ENCODE measurements around the gene GALNT3. TPM values are rescaled to one million over a fixed set of nuclear protein-coding genes. Genes with fewer than 3 reads are reported as not detected.
A peak's percentile ranks its signal among the peaks of the same experiment; 100 is the strongest.

The GALNT3 gene
- total RNA-seq, 1 donor from 2014 or later: 6.1 TPM

DNA sequence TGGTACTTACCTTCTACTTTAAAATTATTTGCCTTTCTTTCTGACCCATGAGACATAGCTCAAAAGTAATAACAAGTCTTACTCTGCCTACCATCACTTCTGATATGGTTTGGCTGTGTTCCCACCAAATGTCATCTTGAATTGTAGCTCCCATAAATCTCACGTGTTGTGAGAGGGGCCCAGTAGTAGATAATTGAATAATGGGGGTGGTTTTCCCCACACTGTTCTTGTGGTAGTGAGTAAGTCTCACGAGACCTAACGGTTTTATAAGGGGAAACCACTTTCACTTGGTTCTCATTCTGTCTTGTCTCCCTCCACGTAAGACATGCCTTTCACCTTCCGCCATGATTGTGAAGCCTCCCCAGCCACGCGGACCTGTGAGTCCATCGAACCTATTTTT, 47.5 kb downstream of the GALNT3 start:
- H3K27ac Mint-ChIP-seq: no peak overlapping the region
- no peak for DNase-seq
- no peaks in the 10 kb centered on the region for H3K27me3 Mint-ChIP-seq
- H3K4me3 Mint-ChIP-seq: no peak overlapping the region
- H3K4me1 Mint-ChIP-seq: peaks cover 3% of the 10 kb centered on the region
- intact Hi-C loops (cut with micrococcal nuclease): no loop called here
- peaks cover 9% of the 10 kb centered on the region for H3K36me3 Mint-ChIP-seq (ENCODE audit: low read depth)
- H3K9me3 Mint-ChIP-seq: no peaks in the 10 kb centered on the region

GRCh38 chr2:165745916-165746315, 48.1 kb downstream of the GALNT3 start:
- Mint-ChIP-seq H3K36me3 (ENCODE audit: low read depth) (peaks cover 9% of the 10 kb centered on the region), H3K4me3 (no peak overlapping the region), H3K27ac (no peak overlapping the region), H3K9me3 (no peaks in the 10 kb centered on the region), H3K27me3 (no peaks in the 10 kb centered on the region), H3K4me1 (peaks cover 3% of the 10 kb centered on the region)
- DNase-seq: no peak
- intact Hi-C loops (cut with micrococcal nuclease): no loop called here

GRCh38 chr2:165743442-165743841, 50.6 kb downstream of the GALNT3 start:
- intact Hi-C loops (cut with micrococcal nuclease): no loop called here
- peaks cover 3% of the 10 kb centered on the region for H3K4me1 Mint-ChIP-seq
- H3K36me3 Mint-ChIP-seq (ENCODE audit: low read depth): peaks cover 5% of the 10 kb centered on the region
- peaks cover 4% of the 10 kb centered on the region for H3K9me3 Mint-ChIP-seq
- no peak overlapping the region for H3K4me3 Mint-ChIP-seq
- DNase-seq: no peak
- H3K27me3 Mint-ChIP-seq: no peaks in the 10 kb centered on the region
- H3K27ac Mint-ChIP-seq: no peak overlapping the region

- Mint-ChIP-seq H3K4me3 (no peak overlapping the region), H3K36me3 (ENCODE audit: low read depth) (no peaks in the 10 kb centered on the region), H3K27ac (no peak overlapping the region), H3K27me3 (peaks cover 6% of the 10 kb centered on the region), H3K4me1 (peaks cover 1% of the 10 kb centered on the region), H3K9me3 (no peaks in the 10 kb centered on the region)
- intact Hi-C loops (cut with micrococcal nuclease): no loop called here
- no peak for DNase-seq
Observed at GRCh38 chr2:165725421-165725820, 68.6 kb downstream of the GALNT3 start.

DNA sequence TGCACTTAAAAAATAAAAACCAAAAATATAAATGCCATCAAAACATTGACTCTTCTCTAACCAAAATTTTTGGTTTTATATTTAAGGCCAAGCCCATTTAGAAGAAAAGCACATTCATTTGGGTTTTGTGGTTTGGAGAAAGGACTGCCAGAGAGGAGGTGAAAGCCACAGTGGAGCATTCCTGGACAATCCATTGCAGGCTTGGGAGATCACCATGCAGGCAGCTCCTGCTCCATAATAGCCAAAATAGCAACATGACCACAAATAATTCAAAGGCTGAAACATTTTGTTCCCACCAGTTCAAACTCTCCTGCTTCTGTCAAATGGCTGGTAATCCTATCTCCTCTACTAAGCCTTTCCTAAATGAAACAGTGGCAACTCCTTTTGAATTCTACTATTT, 73.5 kb downstream of the GALNT3 start:
- Mint-ChIP-seq H3K4me3 (no peak overlapping the region), H3K4me1 (peaks cover 1% of the 10 kb centered on the region), H3K36me3 (ENCODE audit: low read depth) (no peaks in the 10 kb centered on the region), H3K27ac (no peak overlapping the region), H3K9me3 (no peaks in the 10 kb centered on the region), H3K27me3 (peaks cover 9% of the 10 kb centered on the region)
- intact Hi-C loops (cut with micrococcal nuclease): no loop called here
- DNase-seq: no peak

- H3K4me1 Mint-ChIP-seq: no peaks in the 10 kb centered on the region
- H3K9me3 Mint-ChIP-seq: no peaks in the 10 kb centered on the region
- peaks cover 8% of the 10 kb centered on the region for H3K27me3 Mint-ChIP-seq
- no peaks in the 10 kb centered on the region for H3K36me3 Mint-ChIP-seq (ENCODE audit: low read depth)
- intact Hi-C loops (cut with micrococcal nuclease): no loop called here
- DNase-seq: no peak
- no peak overlapping the region for H3K4me3 Mint-ChIP-seq
- no peak overlapping the region for H3K27ac Mint-ChIP-seq
Observed at GRCh38 chr2:165718610-165719210, 75.3 kb downstream of the GALNT3 start.

DNA sequence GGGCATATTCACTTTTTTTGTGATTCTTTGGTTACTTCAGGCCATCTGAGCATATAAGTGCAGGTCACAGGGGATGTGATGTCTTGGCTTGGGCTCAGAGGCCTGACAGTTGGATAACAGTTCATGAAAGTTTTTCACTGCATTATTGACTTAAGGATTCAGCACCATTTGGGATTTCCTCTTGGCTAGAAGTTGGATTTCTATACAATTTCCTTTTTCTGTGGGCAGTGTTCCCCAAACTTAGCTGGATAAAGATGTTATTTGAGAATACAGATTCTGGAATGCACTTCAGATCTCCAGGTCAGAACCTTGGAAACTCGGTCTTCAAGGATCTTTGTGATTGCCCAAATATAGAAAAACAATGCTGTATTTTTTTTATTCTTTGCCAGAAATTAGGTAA, 78.0 kb downstream of the GALNT3 start:
- Mint-ChIP-seq H3K9me3 (no peaks in the 10 kb centered on the region), H3K27ac (no peak overlapping the region), H3K4me3 (no peak overlapping the region), H3K36me3 (ENCODE audit: low read depth) (no peaks in the 10 kb centered on the region), H3K27me3 (peaks cover 5% of the 10 kb centered on the region), H3K4me1 (no peaks in the 10 kb centered on the region)
- DNase-seq: no peak
- intact Hi-C loops (cut with micrococcal nuclease): no loop called here

GRCh38 chr2:165706960-165707487, 87.0 kb downstream of the GALNT3 start:
- no peak for DNase-seq
- no peak overlapping the region for H3K27ac Mint-ChIP-seq
- H3K4me1 Mint-ChIP-seq: no peaks in the 10 kb centered on the region
- no peaks in the 10 kb centered on the region for H3K9me3 Mint-ChIP-seq
- peaks cover 6% of the 10 kb centered on the region for H3K27me3 Mint-ChIP-seq
- intact Hi-C loops (cut with micrococcal nuclease): no loop called here
- H3K4me3 Mint-ChIP-seq: no peak overlapping the region
- no peaks in the 10 kb centered on the region for H3K36me3 Mint-ChIP-seq (ENCODE audit: low read depth)

- Mint-ChIP-seq H3K27ac (no peak overlapping the region), H3K4me3 (no peak overlapping the region), H3K27me3 (peaks cover 14% of the 10 kb centered on the region), H3K4me1 (no peaks in the 10 kb centered on the region), H3K36me3 (ENCODE audit: low read depth) (no peaks in the 10 kb centered on the region), H3K9me3 (no peaks in the 10 kb centered on the region)
- DNase-seq: no peak
- intact Hi-C loops (cut with micrococcal nuclease): no loop called here
Observed at GRCh38 chr2:165701147-165701546, 92.9 kb downstream of the GALNT3 start.

- Mint-ChIP-seq H3K4me1 (no peaks in the 10 kb centered on the region), H3K36me3 (ENCODE audit: low read depth) (no peaks in the 10 kb centered on the region), H3K27ac (no peak overlapping the region), H3K27me3 (peaks cover 14% of the 10 kb centered on the region), H3K9me3 (no peaks in the 10 kb centered on the region), H3K4me3 (no peak overlapping the region)
- intact Hi-C loops (cut with micrococcal nuclease): no loop called here
- no peak for DNase-seq
Observed at GRCh38 chr2:165700531-165700930, 93.5 kb downstream of the GALNT3 start.

- DNase-seq: no peak
- Mint-ChIP-seq H3K27me3 (peaks cover 14% of the 10 kb centered on the region), H3K27ac (no peak overlapping the region), H3K9me3 (no peaks in the 10 kb centered on the region), H3K36me3 (ENCODE audit: low read depth) (no peaks in the 10 kb centered on the region), H3K4me1 (no peaks in the 10 kb centered on the region), H3K4me3 (no peak overlapping the region)
- intact Hi-C loops (cut with micrococcal nuclease): loop anchor here (10.0 kb wide), 1 partner anchor 295 kb away; no protein-coding TSS in a partner anchor
Observed at GRCh38 chr2:165699946-165700345, 94.1 kb downstream of the GALNT3 start.

GRCh38 chr2:165698444-165698884, 95.6 kb downstream of the GALNT3 start:
- no peak overlapping the region for H3K4me3 Mint-ChIP-seq
- no peaks in the 10 kb centered on the region for H3K4me1 Mint-ChIP-seq
- intact Hi-C loops (cut with micrococcal nuclease): loop anchor here (10.0 kb wide), 1 partner anchor 294 kb away; no protein-coding TSS in a partner anchor
- no peak overlapping the region for H3K27ac Mint-ChIP-seq
- peaks cover 12% of the 10 kb centered on the region for H3K27me3 Mint-ChIP-seq
- H3K9me3 Mint-ChIP-seq: no peaks in the 10 kb centered on the region
- peak; percentile 56 for DNase-seq
- H3K36me3 Mint-ChIP-seq (ENCODE audit: low read depth): no peaks in the 10 kb centered on the region

DNA sequence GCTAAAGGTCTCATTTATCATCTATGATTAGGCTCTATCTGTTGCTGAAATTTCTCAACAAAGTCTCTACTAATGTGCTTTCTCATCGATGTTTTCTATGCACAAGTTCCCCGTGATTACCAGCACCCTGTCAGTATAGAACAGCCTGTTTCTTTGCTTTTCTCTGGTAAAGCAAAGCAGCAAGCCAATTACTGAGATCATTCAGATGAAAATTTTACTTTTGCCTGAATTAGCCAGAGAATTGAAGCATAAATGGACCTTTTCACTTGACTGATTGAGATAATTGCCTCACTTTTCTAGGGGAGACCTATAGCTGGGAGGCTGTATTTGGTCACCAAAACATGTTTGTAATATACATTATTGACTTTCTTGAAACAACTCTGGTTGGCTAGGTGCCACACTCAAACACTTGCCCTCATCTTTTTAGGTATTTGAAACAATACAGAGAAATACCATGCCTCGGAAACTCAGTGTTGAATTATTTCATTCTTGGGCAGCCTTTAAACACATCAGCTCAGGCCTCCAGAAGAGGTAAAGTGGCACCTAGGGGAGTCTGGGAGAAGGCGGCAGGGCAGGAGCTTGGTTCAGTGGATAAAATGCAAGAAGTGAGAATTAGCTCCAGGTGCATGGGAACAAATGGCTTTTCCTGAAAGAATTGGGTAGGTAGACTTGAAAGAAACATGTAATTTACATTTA, 96.2 kb downstream of the GALNT3 start:
- intact Hi-C loops (cut with micrococcal nuclease): loop anchor here (10.0 kb wide), 1 partner anchor 293 kb away; no protein-coding TSS in a partner anchor
- DNase-seq: no peak
- Mint-ChIP-seq H3K9me3 (no peaks in the 10 kb centered on the region), H3K4me3 (no peak overlapping the region), H3K4me1 (no peaks in the 10 kb centered on the region), H3K27me3 (peaks cover 12% of the 10 kb centered on the region), H3K27ac (no peak overlapping the region), H3K36me3 (ENCODE audit: low read depth) (no peaks in the 10 kb centered on the region)

All from activated CD4-positive, alpha-beta T cell treated with anti-CD3 and anti-CD28 coated beads, Interleukin-2, amount 10 ng/mL, durations not matched to agents 24 days and 14 days (primary cell).